Breast epithelium (tissue), 4 donors: ENCODE data around the gene LRRC58. TPM values are rescaled to one million over a fixed set of nuclear protein-coding genes. Genes with fewer than 3 reads are reported as not detected.

Experiments used
- DNase-seq, 2 donors: peaks; one replicate each; pipeline ENCODE4 v3.0.0-alpha.2; 2019; ENCODE audit warnings: low spot score in 2 of 2
- H3K27ac ChIP-seq, 2 donors: fragments of 200-600 bp; sonication (generic) in 1 of 2; one replicate each; pipeline ENCODE4 v1.5.1; 2016 to 2019; ENCODE audit warnings: mild to moderate bottlenecking in 1 of 2
- H3K27me3 ChIP-seq, 2 donors: fragments of 200-600 bp; sonication (generic) in 1 of 2; one replicate each; pipeline versions ENCODE4 v1.5.1 to v1.6.0; 2017 to 2019; ENCODE audit warnings: control low read depth in 1 of 2, mild to moderate bottlenecking in 1 of 2
- H3K36me3 ChIP-seq: fragments of 200-600 bp; one replicate; pipeline ENCODE4 v1.5.1; 2019
- H3K4me1 ChIP-seq, 2 donors: fragments of 200-600 bp; sonication (generic); one replicate each; pipeline ENCODE4 v1.5.1; 2016 to 2019; ENCODE audit warnings: control low read depth in 1 of 2
- H3K4me3 ChIP-seq, 3 donors: fragments of 200-600 bp; sonication (generic); 1 replicate in 2 of 3; 2 replicates in 1 of 3; pipeline ENCODE4 v1.5.1; 2016 to 2019; ENCODE audit warnings: mild to moderate bottlenecking in 3 of 3, moderate library complexity in 2 of 3
- H3K9me3 ChIP-seq, 2 donors: fragments of 200-600 bp; sonication (generic) in 1 of 2; one replicate each; pipeline ENCODE4 v1.5.1; 2016 to 2019; ENCODE audit warnings: control low read depth in 1 of 2
- POLR2A ChIP-seq: fragments of 450-650 bp; IDR thresholded peaks from one replicate; pipeline ENCODE4 v1.6.1; 2016; ENCODE audit warnings: antibody characterized with exemption, mild to moderate bottlenecking, moderate library complexity
- POLR2AphosphoS5 ChIP-seq, 3 donors: sonication (generic); formaldehyde crosslinking; IDR thresholded peaks; one replicate each; pipeline ENCODE4 v1.6.1; 2017; ENCODE audit warnings: antibody characterized with exemption in 3 of 3
- intact Hi-C: fragments of 100-400 bp; cut with DNase I; formaldehyde crosslinking; loops from one replicate; pipeline ENCODE4 v1.15.1; 2023; ENCODE audit warnings: low total_unique reads
- total RNA-seq, 3 donors: library from RNA; depleted of rRNA; stranded (reverse); fragments of >200 nt; gene quantifications; one replicate each; pipeline ENCODE4 v1.1.0, GENCODE V29; 2016
- TF ChIP-seq, protein P1 (sequence below), 3 donors: fragments of 450-650 bp; IDR thresholded peaks; one replicate each; pipeline ENCODE4 v1.5.1; 2016 to 2017; ENCODE audit warnings: antibody characterized with exemption in 3 of 3, mild to moderate bottlenecking in 3 of 3, moderate library complexity in 3 of 3

The LRRC58 gene
- total RNA-seq, 3 donors from 2014 or later = 32.1 to 40.2 (median 40.1) TPM

DNA sequence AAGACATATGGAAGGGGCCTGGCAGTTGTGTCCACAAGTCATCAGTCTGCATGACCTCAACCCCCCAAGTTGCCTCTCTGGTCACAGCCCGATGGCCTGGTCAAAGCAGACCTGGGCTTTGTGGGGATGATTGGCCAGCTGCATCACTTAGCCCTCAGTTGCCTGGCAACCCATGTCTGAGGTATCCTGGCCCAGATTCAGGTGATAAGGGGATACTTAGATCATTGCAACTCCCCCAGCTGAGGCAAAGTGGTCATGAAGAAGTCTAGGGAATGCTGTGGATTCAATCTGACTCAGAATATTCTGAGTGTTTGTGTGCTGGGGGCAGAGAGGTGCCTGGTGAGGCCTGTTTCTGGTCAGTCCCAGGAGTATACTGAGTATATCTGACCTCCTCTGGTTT, 69.1 kb downstream of the LRRC58 start:
- Histone ChIP-seq H3K4me3 (no peak overlapping the region), H3K9me3 (no peaks in the 10 kb centered on the region), H3K36me3 (no peaks in the 10 kb centered on the region), H3K27ac (no peak overlapping the region), H3K27me3 (no peaks in the 10 kb centered on the region), H3K4me1 (no peaks in the 10 kb centered on the region)
- no peak for TF ChIP-seq POLR2AphosphoS5 (IDR thresholded peaks at IDR 0.05)
- TF ChIP-seq, protein P1, sequence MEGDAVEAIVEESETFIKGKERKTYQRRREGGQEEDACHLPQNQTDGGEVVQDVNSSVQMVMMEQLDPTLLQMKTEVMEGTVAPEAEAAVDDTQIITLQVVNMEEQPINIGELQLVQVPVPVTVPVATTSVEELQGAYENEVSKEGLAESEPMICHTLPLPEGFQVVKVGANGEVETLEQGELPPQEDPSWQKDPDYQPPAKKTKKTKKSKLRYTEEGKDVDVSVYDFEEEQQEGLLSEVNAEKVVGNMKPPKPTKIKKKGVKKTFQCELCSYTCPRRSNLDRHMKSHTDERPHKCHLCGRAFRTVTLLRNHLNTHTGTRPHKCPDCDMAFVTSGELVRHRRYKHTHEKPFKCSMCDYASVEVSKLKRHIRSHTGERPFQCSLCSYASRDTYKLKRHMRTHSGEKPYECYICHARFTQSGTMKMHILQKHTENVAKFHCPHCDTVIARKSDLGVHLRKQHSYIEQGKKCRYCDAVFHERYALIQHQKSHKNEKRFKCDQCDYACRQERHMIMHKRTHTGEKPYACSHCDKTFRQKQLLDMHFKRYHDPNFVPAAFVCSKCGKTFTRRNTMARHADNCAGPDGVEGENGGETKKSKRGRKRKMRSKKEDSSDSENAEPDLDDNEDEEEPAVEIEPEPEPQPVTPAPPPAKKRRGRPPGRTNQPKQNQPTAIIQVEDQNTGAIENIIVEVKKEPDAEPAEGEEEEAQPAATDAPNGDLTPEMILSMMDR (IDR thresholded peaks at IDR 0.05) = no peak
- no peak for TF ChIP-seq POLR2A
- no peak for DNase-seq
- intact Hi-C loops = no loop called here

DNA sequence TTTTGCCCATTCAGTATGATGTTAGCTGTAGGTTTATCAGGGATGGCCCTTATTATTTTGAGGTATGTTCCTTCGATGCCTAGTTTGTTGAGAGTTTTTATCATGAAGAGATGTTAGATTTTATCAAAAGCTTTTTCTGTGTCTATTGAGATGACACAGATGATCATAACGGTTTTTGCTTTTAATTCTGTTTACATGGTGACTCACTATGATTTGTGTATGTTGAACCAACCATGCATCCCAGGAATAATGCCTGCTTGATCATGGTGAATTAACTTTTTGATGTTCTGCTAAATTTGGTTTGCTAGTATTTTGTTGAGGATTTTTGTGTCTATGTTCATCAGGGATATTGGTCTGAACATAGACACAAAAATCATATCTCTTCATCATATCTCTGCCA, 72.4 kb downstream of the LRRC58 start:
- no peaks in the 10 kb centered on the region for H3K27me3 ChIP-seq
- H3K36me3 ChIP-seq = no peaks in the 10 kb centered on the region
- no peak overlapping the region for H3K4me3 ChIP-seq
- DNase-seq = no peak
- intact Hi-C loops = no loop called here
- no peaks in the 10 kb centered on the region for H3K9me3 ChIP-seq
- no peak overlapping the region for H3K27ac ChIP-seq
- no peaks in the 10 kb centered on the region for H3K4me1 ChIP-seq
- TF ChIP-seq POLR2A (no peak), POLR2AphosphoS5 (IDR thresholded peaks at IDR 0.05) (no peak)
- TF ChIP-seq, protein P1 (IDR thresholded peaks at IDR 0.05) = no peak

DNA sequence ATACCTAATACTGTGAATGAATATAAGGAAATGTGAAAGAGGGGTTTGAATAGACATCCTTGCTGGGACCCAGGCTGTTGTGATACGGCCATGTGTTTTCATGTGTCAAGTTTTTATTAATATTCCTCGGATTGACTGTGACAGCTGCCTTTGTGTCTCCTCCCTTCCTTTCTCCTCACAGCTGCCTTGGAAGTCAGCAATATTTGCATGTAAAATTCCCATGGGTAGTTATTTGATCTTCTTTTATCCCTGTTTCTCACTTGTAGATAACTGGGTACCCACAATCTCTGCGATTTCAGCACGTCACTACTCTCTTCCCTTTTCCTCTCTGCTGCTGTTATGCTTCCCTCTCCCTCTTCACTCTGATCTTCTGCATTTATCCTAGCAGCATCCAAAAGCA, 73.5 kb downstream of the LRRC58 start:
- TF ChIP-seq POLR2A = no peak
- TF ChIP-seq, protein P1 (IDR thresholded peaks at IDR 0.05) = no peak
- TF ChIP-seq POLR2AphosphoS5 (IDR thresholded peaks at IDR 0.05) = no peak
- no peak overlapping the region for H3K27ac ChIP-seq
- no peaks in the 10 kb centered on the region for H3K4me1 ChIP-seq
- DNase-seq = no peak
- H3K36me3 ChIP-seq = no peaks in the 10 kb centered on the region
- no peak overlapping the region for H3K4me3 ChIP-seq
- no peaks in the 10 kb centered on the region for H3K9me3 ChIP-seq
- no peaks in the 10 kb centered on the region for H3K27me3 ChIP-seq
- intact Hi-C loops = no loop called here

DNA sequence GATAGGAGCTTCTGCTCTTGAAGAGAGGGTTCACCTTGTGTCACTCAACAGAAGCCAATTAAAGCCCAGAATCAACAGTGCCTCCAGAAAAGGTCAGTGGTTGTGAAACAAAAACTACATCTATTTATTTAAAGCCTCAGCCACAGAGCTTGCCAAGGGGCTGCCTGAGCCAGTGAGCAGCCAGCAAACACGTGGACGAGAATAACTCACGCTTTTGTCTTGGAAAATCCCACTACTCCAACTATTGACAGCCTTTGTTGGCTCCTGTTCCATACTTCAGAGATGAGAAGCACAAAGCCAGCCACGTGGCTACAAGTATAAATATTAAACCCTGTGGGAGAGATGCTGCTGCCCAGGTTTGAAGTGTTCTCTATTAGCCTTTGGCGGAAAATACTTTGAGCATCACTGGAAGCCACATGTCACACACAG, 74.4 kb downstream of the LRRC58 start:
- no peak overlapping the region for H3K27ac ChIP-seq
- no peaks in the 10 kb centered on the region for H3K27me3 ChIP-seq
- intact Hi-C loops = no loop called here
- H3K4me1 ChIP-seq = no peaks in the 10 kb centered on the region
- no peaks in the 10 kb centered on the region for H3K36me3 ChIP-seq
- no peak overlapping the region for H3K4me3 ChIP-seq
- TF ChIP-seq, protein P1 (IDR thresholded peaks at IDR 0.05) = no peak
- TF ChIP-seq POLR2A = no peak
- TF ChIP-seq POLR2AphosphoS5 (IDR thresholded peaks at IDR 0.05) = no peak
- no peak for DNase-seq
- no peaks in the 10 kb centered on the region for H3K9me3 ChIP-seq

Other genes starting within 250 kb of the LRRC58 start
- under 1 TPM; 0.33 to 0.88 (median 0.64) TPM for gene GPR156, start 64.1 kb downstream of the LRRC58 start, total RNA-seq
- gene FSTL1, start 101.6 kb upstream of the LRRC58 start, total RNA-seq = 1,000 to 10,000 TPM in 1 of 3 donors, 100 to 1,000 TPM in 2; 225 to 1,263 (median 355) TPM
- 100 to 1,000 TPM in 2 of 3 donors, 10 to 100 TPM in 1; 88.4 to 116 (median 106) TPM for gene NDUFB4, start 247.0 kb upstream of the LRRC58 start, total RNA-seq